IPS-15b (cell line): ENCODE data around the gene PRL.

Experiments
- H3K27me3 ChIP-seq: one replicate; pipeline ENCODE4 v1.6.1; 2013; ENCODE audit warnings: low read length; ENCODE audit not compliant: control insufficient read depth, insufficient read depth
- H3K36me3 ChIP-seq: one replicate; pipeline ENCODE4 v1.6.1; 2013; ENCODE audit warnings: low read length; ENCODE audit not compliant: control insufficient read depth, insufficient read depth
- H3K4me1 ChIP-seq: one replicate; pipeline ENCODE4 v1.6.1; 2013; ENCODE audit warnings: mild to moderate bottlenecking, low read length; ENCODE audit not compliant: control insufficient read depth, insufficient read depth
- H3K4me3 ChIP-seq: one replicate; pipeline ENCODE4 v1.5.1; 2013; ENCODE audit warnings: low read depth, low read length
- H3K9ac ChIP-seq: one replicate; pipeline ENCODE4 v1.6.1; 2013; ENCODE audit warnings: low read depth, mild to moderate bottlenecking, low read length
- H3K9me3 ChIP-seq: one replicate; pipeline ENCODE4 v1.6.1; 2013; ENCODE audit warnings: mild to moderate bottlenecking, low read length; ENCODE audit not compliant: control insufficient read depth, insufficient read depth

The PRL gene

DNA sequence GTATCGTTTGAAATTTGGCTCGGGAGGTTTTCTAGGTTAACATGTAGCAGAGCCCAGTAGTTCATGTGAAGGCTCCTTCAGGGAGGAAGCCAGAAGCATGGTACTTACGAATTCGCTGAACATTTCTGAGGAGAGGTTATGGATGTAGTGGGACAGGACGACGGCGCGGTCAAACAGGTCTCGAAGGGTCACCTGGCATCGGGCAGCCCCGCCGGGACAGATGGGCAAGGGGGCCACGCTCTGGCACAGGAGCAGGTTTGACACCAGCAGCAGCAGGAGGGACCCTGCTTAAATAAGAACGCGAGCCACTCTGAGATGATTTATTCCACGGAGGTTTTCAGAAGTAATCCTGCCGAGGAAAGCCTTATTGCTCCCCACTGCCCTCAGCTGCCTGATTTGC is 2.5 kb downstream of the PRL start:
- no peaks in the 10 kb centered on the region for H3K9me3 ChIP-seq
- H3K36me3 ChIP-seq = no peaks in the 10 kb centered on the region
- no peaks in the 10 kb centered on the region for H3K27me3 ChIP-seq
- H3K4me3 ChIP-seq = no peak overlapping the region
- H3K9ac ChIP-seq = no peak overlapping the region
- H3K4me1 ChIP-seq = peaks cover 3% of the 10 kb centered on the region

DNA sequence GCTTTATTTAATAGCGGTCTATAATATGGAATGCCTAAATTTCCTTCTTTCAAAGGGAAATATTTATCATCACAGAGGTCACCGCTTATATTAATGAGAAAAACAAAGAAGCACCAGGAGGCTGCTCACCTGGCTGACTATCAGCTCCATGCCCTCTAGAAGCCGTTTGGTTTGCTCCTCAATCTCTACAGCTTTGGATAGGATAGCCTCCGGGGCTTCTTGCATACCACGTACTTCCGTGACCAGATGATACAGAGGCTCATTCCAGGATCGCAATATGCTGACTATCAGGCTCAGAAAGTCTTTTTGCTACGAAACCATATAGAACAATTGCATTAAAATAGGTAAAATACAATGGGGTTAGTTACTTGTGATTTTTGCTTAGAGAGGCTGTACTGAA is 6.8 kb downstream of the PRL start:
- Histone ChIP-seq H3K4me1 (peaks cover 3% of the 10 kb centered on the region), H3K9ac (no peak overlapping the region), H3K4me3 (no peak overlapping the region), H3K36me3 (no peaks in the 10 kb centered on the region), H3K27me3 (no peaks in the 10 kb centered on the region), H3K9me3 (no peaks in the 10 kb centered on the region)

DNA sequence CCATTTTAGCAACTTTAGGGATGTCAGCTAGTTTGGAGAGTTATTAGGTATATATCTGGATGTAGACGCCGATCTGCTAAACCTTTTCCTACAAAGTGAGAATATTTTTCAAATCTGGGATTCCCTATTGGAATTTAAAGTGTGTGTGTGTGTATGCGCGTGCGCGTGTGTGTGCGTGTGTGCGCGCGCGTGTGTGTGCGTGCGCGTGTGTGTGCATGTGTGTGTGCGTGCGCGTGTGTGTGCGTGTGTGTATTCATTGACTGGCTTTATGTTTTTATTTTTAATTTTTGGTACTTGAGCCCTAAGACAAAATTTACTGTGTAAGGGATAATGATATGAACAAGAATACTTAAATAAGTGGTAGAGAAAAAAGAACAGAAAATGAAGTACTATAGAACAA is 8.1 kb downstream of the PRL start:
- no peak overlapping the region for H3K9ac ChIP-seq
- no peaks in the 10 kb centered on the region for H3K9me3 ChIP-seq
- H3K4me1 ChIP-seq = peaks cover 3% of the 10 kb centered on the region

DNA sequence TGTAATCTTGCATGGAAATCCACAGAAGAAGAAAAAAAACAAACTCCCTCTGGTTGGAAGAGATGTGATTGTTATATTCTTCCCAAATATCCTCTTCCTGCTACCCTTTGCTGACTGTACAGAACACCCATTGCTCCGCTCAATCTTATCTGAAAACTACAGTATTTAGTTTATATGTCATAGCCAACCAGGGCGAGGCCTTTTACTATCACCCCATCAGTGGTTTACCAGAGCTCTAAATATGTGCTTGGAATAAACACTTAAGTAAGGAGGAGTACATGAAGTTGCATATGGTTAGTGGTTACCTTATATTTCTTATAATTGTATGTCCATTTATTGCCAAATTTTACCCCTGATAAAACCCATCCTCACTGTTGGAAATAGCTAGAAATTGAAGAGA is 12.2 kb downstream of the PRL start:
- Histone ChIP-seq H3K36me3 (no peaks in the 10 kb centered on the region), H3K4me3 (no peak overlapping the region), H3K27me3 (no peaks in the 10 kb centered on the region), H3K9me3 (no peaks in the 10 kb centered on the region), H3K4me1 (peaks cover under 1% of the 10 kb centered on the region), H3K9ac (no peak overlapping the region)

More for the DNA sequence above, 8.1 kb downstream of the PRL start:
- Histone ChIP-seq H3K4me3 (no peak overlapping the region), H3K27me3 (no peaks in the 10 kb centered on the region), H3K36me3 (no peaks in the 10 kb centered on the region)

DNA sequence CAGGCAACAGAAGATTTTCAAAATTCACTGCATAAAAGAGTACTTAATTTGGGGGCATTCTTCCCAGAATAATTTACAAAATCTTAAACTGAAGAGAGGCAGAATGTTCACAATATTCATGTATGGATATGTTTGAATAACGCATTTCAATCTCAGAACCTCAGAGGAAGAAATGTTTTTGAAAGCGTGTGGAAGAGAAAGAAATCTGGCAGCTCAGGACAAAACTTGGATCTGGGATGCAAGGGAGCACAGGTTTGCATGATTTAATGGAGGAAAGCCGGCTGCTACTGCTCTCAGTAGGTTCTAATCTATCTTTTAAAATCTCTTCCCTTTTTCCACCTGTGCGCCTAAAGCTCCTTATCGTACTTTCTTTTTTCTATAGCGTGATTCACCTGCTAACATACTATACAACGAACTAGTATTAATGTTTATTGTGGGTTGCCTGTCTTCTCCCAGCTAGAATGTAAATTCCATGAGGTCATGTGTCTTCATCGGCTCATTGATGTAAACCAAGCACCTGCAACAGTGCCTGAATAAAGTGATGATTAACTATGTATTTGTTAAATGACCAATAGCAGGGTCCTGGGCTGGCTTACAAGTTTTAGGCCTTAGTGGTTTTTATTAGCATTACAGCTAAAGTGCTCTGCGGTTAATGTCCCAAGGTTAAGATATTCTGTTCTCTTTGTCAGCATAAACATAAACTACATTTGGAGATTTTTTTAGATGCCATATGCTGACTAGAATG is 15.3 kb downstream of the PRL start:
- Histone ChIP-seq H3K4me1 (no peaks in the 10 kb centered on the region), H3K9me3 (no peaks in the 10 kb centered on the region), H3K4me3 (no peak overlapping the region), H3K27me3 (no peaks in the 10 kb centered on the region), H3K9ac (no peak overlapping the region), H3K36me3 (no peaks in the 10 kb centered on the region)

DNA sequence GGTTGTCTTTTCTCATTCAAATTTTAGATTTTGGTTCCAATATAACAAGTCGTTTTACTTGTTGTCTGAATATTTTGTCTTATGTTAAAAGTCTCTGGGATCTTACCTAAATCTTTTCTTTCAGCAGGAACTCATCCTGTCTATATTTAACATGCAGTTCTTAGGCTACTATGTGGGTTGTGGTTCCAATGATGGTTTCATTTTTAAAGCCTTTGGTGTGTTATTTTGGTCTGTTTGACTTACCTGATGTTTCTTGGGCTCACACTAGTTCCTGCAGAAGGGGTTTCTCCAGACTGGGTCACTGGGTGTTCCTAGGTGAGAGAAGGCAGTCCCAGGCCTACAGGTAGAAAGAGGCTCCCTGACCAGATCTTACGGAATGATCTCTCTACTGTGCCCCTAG is 17.4 kb downstream of the PRL start:
- Histone ChIP-seq H3K27me3 (no peaks in the 10 kb centered on the region), H3K4me1 (no peaks in the 10 kb centered on the region), H3K36me3 (no peaks in the 10 kb centered on the region), H3K4me3 (no peak overlapping the region), H3K9me3 (no peaks in the 10 kb centered on the region), H3K9ac (no peak overlapping the region)

DNA sequence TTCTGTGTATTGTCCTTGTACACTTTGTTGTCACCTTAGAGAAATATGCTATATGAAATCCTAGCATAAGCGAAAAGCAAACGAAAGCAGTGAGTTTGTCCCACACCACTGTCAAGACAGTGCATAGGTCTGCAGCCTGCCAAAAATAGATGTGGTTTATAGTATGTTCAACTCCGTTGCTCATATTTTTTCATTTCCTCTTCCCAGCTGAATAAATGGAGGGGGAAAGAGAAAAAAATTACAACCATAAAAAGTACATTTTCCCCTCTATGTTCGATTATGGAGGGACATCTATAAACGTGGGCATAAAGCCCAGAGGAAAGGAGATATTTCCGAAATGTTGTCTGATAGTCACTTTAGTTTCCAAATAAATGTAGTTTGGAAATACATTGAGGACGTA is 25.8 kb downstream of the PRL start:
- Histone ChIP-seq H3K9ac (no peak overlapping the region), H3K4me3 (no peak overlapping the region)

DNA sequence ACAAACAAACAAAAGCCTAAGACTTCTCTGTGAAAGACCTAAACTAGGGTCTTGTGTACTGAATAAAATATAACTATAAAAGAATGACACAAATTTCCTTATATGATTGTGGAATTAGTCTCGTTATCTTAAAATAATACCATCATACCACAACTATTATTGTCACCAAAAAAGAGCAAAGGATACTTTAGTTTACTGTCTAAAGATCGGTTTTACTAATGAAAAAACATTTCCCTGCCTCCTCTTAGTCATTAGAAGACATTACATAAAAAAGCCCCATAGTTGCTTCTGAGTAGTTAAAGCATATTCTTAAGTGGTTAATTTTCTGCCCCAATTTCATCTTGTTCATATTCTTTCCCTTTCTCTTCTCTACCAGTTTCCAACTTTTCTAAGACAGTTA is 33.1 kb downstream of the PRL start:
- no peaks in the 10 kb centered on the region for H3K9me3 ChIP-seq
- no peak overlapping the region for H3K9ac ChIP-seq
- H3K36me3 ChIP-seq = no peaks in the 10 kb centered on the region
- H3K27me3 ChIP-seq = no peaks in the 10 kb centered on the region
- no peaks in the 10 kb centered on the region for H3K4me1 ChIP-seq
- H3K4me3 ChIP-seq = no peak overlapping the region

More for the DNA sequence above, 25.8 kb downstream of the PRL start:
- no peaks in the 10 kb centered on the region for H3K9me3 ChIP-seq
- no peaks in the 10 kb centered on the region for H3K4me1 ChIP-seq
- H3K27me3 ChIP-seq = no peaks in the 10 kb centered on the region
- H3K36me3 ChIP-seq = no peaks in the 10 kb centered on the region

DNA sequence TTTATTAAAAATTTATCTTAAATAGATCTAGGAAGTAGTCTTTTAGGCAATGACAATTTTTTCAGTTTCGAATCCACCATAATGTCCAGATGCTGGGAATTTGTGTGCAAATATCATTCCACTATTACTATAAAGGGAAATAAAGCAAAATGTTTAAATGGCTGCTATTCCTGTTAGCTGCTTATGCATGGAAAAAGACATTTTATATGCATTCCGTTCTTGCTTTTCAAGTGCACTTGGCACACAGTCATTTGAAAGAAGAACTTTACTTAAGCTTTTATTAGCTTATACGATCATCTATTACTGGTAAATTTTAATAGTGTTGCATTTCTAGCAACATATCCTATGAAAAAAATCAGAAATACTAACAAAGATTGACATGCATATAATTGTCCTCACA is 42.0 kb downstream of the PRL start:
- peaks cover 19% of the 10 kb centered on the region for H3K4me1 ChIP-seq
- H3K36me3 ChIP-seq = no peaks in the 10 kb centered on the region
- no peak overlapping the region for H3K9ac ChIP-seq
- no peaks in the 10 kb centered on the region for H3K27me3 ChIP-seq
- H3K9me3 ChIP-seq = no peaks in the 10 kb centered on the region
- H3K4me3 ChIP-seq = no peak overlapping the region

DNA sequence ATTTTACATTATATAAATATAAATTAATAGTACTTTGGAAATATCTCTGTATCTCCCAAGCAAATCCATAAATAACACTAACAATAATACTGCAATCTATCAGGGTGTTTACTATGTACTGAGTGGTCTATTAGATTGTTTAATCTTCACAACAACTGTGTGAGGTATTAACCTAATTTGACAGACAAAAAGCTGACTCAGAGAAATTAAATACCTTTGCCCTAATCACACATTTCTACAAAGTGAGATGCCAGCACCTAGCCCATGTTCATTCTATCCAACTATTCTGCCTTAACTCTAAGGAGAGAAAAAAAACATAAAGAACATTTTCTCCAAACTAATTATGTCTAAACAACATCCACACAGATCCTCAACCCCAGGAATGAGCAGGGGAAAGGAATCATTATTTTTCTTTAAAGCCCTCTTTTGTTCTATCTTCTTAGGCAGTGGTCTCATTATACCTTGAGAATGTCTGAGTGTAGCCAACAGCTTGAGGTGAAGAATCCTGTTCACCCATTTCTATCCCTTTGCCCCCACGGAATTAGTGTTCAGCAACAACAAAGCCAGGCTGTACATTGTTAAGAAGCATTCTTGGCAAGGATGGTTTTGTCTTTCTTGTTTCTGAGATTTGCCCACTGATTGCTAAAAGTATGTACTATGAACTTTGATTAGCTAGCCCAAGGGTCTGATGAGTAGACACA is 42.7 kb downstream of the PRL start:
- H3K4me1 ChIP-seq = peaks cover 20% of the 10 kb centered on the region
- no peak overlapping the region for H3K4me3 ChIP-seq
- no peak overlapping the region for H3K9ac ChIP-seq
- no peaks in the 10 kb centered on the region for H3K36me3 ChIP-seq
- H3K27me3 ChIP-seq = no peaks in the 10 kb centered on the region
- no peaks in the 10 kb centered on the region for H3K9me3 ChIP-seq

DNA sequence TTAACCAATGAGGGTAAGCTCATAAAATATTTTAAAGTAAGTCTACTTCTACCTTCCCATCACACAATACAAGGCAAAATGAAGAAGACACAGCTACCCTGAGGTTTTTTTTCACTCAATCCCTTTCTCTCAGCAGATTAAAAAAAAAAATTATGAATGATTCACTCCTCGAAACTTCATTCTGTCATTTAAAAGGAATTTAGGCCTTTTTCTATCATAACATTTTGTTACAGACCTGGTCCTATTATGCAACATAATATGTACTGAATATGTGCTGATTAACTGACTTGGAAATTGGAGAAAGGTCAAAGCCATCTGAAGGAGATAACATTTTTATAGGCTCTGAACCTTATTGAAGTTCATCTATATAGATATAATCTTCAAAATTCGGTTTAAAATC is 45.5 kb downstream of the PRL start:
- Histone ChIP-seq H3K9me3 (no peaks in the 10 kb centered on the region), H3K9ac (no peak overlapping the region), H3K36me3 (no peaks in the 10 kb centered on the region), H3K4me1 (peaks cover 28% of the 10 kb centered on the region), H3K27me3 (no peaks in the 10 kb centered on the region), H3K4me3 (no peak overlapping the region)

DNA sequence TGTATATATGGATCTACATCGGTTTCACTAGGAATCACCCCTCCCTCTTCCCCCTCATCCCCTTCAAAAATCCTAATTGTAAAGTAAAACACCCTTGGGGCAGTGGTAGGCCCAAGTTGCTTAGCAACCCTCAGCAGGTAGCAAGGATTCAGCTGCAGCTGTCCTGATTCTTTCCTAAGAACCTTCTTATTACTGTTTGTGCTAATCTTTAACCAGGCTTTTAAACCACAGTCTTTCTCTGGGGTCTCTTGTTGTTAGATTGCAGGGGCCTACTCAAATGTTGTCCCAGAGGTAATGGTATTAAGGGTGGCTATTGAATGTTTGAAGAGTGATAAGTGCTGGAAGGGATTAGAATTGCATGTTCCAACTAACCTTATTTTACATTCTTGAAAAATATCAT is 46.4 kb downstream of the PRL start:
- H3K9ac ChIP-seq = no peak overlapping the region
- no peaks in the 10 kb centered on the region for H3K36me3 ChIP-seq
- no peaks in the 10 kb centered on the region for H3K9me3 ChIP-seq
- peaks cover 28% of the 10 kb centered on the region for H3K4me1 ChIP-seq
- H3K27me3 ChIP-seq = no peaks in the 10 kb centered on the region
- H3K4me3 ChIP-seq = no peak overlapping the region
